Astrocyte of the hippocampus (primary cell): ENCODE measurements around the gene RAC3.
A peak's percentile ranks its signal among the peaks of the same experiment; 100 is the strongest.

Experiments
- DNase-seq: peaks from one replicate; pipeline ENCODE4 v3.0.0; 2011; ENCODE audit warnings: low read depth, low spot score

The RAC3 gene

DNA sequence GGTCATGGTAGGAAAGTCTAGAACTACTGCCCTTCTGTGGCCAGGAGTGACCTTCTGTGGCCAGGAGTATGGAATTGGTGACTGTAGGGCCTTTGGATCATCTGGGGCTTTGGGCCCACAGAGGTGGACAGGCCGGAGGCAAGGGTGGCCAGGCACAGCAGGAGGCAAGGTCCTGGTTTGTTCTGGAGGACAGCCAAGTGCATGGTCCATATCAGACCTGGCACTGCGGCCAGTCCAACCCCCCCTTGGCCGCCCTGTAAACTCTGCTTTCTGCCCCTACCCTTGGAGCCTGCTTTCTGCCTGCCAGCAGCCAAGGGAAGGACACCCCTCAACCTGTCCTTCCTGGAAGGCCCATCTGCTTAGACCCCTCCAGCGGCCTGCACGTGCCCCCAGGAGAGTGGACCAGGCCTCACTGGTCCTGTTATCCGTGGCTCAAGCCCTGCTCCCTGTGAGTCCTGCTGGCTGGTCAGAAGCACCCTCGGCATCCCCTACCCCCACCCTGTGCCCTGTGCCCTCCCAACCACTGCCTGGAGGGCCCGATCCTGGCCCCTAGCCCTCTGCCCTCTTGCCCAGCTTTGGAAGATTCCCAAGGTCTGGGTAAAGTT, 8.3 kb downstream of the RAC3 start:
- DNase-seq: no peak

DNA sequence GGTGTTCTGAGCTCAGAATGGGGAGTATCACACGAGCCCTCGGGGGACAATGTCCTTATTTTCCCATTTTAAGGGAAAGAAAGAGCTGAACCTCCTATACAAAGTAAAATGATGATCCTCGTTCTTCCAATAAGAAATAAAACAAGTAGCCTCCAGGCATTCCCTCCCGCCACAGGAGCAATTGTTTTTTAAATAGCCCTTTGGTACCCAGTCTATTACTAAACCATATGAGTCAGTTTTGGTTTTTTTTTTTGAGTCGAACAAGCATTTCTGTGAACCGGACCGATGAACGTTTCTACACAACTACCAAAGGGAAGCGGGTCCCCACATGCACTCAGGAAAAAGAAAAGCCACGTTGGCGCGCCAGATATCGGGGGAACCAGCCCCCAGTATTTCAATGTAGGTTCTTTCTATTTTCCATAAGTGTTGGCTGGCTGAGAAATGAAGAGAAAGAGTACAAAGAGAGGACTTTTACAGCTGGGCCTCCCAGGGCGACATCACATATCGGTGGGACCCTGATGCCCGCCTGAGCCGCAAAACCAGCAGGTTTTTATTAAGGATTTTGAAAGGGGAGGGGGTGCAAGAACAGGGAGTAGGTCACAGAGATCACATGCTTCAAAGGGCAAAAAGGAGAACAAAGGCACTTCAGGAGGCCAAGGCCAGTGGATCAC, 9.8 kb downstream of the RAC3 start:
- no peak for DNase-seq

DNA sequence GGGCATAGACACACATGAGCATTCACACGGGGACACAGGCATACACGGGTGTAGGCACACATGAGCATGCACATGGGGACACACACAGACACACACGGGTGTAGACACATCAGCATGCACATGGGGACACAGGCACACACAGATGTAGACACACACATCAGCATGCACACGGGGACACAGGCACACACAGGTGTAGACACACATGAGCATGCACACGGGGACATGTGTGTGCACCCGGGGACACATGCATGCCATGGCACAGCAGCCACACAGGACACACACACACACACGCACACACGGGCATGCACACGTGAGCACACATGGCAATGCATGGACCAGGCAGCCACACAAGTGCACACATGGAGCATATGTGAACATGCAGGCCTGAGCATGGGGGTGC, 11.2 kb downstream of the RAC3 start:
- no peak for DNase-seq

DNA sequence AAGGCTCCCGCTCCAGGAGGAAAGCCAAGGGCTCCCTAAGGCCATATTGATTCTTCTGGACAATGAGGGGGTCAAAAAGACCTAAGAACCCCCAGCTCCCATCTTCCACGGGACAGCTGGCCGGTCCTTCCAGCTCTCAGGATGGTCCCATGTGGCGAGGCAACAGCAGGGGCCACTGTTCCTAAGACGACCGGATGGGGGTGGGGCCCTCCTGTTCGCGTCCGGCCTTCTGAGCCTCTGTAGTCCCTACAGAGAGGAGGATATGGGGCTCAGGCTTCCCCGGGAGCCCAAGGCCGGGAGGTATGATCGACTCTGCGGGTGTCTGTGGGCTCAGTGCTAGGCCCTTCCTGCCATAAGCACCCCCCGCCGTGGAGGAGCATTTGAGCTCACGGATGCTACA, 12.0 kb downstream of the RAC3 start:
- DNase-seq: no peak

DNA sequence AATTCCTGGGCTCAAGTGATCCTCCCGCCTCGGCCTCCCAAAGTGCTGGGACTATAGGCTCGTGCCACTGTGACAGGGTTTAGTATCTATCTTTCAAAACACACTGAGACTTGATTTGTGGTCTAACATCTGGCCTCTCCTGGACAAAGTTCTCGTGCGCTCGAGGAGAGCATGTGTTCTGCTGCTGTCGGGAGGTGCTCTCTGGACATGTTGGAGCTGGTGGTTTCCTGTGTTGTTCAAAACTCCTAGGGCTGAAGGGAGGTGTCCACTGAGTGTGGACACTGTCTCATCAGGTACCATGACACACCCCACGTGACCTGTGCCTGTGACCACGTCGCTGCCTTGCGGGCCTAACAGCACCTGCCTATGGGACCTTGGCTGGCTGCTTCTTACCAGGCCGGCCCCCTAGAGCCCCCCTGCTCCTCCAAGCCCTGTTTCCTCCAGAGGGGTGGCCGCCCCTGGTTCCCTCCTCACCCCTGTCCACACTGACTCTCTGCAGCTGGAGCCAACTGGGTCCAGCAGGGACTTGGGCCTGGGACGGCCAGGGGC, 14.5 kb downstream of the RAC3 start:
- no peak for DNase-seq

DNA sequence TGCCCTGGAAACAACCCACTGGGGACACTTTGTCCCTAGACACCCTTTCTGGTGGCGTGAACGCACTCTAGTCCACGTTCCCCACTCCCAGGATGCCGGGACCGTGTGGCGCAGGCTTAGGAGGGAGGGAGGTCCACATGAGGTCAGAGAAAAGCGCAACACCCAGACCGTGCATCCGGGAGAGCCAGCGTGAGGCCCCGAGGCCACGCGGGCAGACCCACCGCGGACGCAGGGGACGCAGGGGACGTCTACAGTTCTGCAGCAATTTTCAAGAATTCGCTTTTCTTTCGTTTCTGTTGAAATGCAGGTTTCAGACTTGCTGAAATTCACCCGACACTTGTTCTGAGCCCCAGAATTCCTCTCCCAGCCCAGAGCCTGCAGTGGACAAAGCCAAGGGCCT, 15.4 kb downstream of the RAC3 start:
- DNase-seq: no peak

DNA sequence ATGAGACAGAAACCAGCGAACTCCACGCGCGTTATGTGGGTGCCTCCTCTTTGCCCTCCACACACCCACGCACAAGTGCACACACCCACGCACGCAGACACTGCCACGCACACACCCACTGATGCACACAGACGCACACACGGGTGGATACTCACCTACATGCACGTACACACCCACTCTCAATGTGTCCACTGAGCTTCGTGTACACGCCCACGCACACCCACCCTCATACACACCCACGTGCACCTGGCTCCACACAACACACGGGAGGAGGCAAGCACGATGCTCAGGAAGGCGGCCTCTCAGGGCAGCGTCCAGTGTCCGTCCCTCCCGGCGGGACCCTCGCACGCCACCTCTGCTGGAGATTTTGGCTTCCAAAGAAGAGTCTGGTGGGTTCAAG, 15.9 kb downstream of the RAC3 start:
- no peak for DNase-seq

DNA sequence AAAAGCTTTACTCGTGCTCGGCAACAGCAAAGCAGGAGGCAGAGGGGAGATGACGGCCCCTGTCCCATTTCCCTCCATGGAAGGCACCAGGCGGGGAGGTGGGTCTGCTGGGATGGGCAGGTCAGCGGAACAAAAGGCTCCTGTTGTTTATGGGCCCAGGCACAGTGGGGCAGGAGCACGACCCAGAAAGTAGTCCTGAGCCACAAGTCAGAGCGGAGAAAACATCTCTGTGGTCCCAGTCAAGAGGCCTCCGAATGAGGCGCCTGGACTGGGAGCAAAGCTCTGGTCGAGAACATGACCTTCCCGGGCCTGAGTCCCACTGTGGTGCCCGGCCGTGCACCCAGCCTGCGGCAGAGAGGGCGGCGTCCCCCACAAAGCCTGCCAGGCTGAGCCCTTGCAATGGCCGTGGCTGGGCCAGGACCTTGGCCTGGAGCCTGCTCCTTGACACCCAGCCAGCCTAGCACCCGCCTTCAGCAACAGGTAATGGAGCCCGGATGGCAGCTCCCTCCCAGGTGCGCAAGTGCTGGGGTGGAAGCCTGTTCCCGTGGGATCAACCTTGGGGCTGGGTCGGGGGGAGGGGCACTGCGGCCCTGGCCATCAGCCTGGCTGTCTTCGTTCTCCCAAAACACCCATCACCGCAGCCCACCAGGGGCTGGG, 16.6 kb downstream of the RAC3 start:
- DNase-seq: no peak

DNA sequence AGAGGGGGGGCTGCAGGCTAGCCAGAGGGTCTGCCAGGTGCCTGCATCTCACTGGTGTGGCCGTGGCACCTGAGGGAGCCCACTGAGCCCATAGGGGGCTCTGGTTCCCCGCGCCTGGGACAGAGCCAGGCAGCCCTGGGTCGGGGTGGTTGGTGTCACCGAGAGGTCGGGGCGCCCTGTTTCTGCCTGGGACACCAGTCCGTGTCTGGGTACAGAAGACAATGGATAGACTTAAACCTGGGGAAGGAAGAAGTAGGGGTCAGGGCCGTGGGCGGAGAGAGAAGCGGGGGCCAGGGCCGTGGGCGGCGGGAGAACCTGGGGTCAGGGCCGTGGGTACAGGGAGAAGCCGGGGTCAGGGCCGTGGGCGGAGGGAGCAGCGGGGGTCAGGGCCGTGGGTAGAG, 17.1 kb downstream of the RAC3 start:
- no peak for DNase-seq

DNA sequence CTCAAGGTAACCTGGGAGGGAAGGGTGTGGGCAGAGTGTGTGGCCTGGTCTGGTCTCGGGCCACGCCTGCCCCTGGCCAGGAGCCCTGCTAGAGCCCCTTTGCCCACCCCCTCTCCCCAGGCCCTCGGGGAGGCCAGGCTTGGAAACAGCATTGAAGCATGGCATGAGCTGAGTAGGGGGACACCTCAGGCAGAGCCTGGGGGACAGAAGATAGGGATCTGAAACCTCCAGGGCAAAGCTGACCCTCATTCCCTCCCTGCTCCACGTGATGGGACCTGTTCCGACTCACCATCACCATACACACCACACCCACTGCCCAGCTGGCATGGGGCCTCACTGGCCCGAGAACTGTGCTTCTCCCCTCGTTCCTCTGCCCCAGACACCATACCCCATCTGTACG, 17.6 kb downstream of the RAC3 start:
- DNase-seq: no peak

DNA sequence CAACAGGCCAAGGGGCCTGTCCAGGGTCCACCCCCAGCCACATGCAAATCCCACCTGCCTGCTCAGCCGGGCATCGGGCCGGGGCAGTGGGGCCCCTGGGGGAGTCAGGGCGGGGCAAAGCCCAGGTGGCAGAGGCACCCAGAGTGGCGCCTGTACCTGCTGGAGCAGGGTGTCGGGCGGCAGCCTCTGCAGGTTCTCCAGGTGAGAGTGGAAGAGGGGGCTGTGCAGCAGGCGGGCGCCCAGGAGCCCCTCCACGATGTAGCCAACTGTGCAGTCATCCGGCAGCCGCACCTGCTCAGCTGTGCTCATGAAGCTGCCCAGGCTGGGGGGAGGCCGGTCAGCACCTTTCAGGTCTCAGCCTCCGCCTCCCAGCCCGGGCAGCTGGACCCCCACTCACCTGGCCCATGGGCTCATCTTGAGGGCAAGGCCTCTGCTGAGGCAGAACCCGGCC, 18.1 kb downstream of the RAC3 start:
- no peak for DNase-seq

DNA sequence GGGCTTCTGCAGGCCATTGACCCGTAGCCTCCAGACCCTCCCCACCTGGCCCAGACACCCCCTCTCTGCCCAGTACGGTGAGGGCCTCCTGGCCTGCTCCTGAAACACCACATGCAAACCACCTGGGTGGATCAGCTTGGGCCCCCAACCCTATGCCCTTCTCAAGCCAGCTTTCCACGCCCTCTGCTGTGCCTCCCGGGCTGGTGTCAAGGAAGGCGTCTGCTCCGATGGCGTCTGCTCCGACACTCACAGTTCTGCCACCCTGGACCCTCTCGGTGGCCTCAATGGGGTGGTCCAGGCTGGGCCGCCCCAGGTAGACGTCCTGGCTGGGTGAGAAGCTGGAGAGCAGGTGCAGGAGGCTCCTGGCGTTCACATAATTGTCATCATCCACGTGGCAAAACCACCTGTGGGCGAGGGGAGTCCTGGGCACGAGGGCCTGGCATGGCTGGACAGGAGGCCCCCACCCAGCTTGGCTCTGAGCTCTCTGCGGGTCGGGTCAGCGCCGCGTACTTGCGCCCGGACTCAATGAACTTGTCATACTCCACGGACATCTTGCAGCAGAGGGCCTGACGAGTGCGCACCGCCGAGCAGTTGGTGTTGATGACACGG, 18.8 kb downstream of the RAC3 start:
- no peak for DNase-seq

DNA sequence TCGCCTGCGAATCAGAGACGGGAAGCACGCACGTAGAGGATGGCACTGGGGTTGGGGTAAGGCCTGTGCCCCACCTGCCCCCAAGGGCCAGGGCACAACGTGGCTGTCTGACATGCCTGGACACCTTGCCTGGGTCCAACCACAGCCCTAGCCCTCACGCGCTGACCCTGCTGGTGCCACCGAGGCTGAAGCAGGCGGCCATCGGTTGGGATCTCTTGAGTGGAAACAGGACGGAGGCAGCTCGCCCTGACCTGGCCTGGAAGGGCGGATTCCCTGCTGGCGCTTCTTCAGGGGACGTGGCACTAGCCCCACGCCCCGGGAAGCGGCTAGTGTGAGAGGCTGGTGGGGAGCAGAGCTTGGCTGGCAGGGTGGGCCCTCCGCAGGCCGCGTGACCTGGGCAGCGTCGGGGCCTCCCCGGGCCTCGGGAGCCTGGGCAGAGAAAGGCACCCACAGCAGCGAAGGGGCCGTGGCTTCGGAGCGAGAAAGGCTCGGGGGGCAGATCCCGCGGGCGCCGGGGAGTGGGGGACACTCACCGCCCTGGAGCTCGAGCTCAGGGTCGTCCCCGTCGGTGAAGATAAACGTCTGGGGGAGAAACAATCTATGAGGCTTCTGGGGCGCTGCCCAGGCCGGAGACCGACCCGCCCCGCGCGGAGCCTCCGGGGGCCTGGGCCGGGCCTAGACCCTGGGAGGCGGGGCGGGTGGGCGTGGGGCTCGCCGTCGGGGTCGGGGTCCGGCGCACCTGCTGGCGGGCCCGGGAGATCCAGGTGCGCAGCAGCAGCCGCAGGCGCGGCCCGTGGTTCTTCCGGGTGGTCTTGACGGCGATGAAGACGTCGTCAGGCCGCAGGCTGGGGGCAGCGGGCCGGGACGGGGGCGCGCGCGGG, 19.5 kb downstream of the RAC3 start:
- peak; percentile 31 for DNase-seq

DNA sequence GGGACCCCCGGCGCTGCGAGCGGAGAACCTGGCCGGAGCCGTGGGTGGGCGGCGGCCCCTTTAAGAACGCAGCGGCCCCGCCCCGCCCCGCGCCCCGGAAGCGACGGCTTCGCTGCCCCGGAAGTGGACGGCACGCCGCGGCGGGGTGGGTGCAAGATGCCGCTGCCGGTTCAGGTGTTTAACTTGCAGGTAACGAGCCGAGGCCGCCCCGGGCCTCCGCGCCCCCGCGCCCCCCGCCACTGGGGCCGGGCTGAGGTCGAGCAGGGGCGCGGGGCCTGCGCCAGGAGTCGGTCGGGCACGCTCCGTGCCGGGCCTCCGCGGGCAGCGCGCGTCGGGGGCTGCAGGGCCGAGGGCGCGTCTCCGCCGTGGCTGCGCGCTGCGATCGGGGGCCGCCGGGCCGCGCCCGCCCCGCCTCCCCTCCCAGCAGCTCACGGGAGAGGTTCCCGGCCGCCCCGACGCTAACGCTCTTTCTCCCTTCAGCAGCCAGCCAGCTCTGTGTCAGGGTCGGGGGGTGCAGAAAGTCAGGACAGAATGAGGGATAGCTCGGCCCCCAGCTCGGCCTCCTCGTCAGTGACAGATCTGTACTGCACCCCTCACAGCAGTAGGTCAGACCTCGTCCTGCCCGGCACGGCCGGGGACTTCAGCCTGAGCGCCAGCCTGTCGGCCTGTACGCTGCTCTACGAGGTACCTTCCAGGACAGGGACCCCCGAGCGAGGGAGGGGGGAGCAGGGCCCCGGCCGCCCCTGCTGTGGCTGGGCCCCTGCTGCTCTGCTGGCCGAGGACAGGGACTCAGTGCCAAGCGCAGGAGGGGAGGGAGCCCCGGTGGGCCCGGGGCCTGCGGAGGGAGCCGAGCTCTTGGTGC, 20.5 kb downstream of the RAC3 start, which contains the start of the genes GPS1 and RFNG:
TSS of gene GPS1 (plus strand) at position 123 of the 862 bp plus-strand sequence. CDS start at position 157, 34 bp downstream.
TSS of gene RFNG (minus strand) at position 36 of the 862 bp plus-strand sequence. CDS start 45 bp downstream, outside the sequence.
- DNase-seq: peak; percentile 87

DNA sequence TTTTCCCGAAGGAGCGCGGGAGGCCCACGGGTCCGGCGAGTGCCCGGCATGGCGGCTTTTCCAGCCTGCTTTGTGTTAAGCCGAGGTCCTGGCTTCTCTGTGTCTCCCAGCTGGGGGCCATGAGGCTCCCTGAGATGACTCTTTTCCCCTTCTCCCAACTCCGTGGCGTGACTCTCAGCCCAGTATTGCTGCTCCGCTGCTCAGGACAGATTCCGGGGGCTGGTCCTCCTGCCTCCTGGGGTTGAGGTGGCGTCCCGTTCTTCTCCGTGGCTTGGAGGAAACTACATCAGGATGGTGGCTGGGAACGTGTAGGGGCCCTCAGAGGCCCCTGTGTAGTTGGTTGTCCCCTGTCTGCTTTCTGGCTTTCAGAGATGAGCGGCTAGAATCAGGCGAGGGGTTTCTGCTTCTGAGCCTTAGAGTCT, 21.2 kb downstream of the RAC3 start:
- DNase-seq: no peak

DNA sequence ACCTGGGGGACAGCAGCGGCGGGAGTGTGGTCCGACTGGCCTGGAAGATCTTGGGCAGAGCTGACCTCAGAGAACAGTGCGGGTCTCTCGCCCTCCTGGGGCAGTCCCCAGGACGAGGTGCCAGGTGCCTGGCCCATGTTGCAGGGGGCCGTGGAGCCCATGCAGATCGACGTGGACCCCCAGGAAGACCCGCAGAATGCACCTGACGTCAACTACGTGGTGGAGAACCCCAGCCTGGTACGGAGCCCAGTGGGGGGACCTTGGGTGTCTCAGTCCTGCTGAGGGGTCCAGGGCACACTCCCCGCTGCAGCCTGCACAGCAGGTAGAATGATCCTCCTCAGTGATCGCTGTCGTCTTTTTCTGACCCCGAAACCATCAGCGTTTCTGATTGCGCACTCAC, 21.7 kb downstream of the RAC3 start:
- DNase-seq: no peak

DNA sequence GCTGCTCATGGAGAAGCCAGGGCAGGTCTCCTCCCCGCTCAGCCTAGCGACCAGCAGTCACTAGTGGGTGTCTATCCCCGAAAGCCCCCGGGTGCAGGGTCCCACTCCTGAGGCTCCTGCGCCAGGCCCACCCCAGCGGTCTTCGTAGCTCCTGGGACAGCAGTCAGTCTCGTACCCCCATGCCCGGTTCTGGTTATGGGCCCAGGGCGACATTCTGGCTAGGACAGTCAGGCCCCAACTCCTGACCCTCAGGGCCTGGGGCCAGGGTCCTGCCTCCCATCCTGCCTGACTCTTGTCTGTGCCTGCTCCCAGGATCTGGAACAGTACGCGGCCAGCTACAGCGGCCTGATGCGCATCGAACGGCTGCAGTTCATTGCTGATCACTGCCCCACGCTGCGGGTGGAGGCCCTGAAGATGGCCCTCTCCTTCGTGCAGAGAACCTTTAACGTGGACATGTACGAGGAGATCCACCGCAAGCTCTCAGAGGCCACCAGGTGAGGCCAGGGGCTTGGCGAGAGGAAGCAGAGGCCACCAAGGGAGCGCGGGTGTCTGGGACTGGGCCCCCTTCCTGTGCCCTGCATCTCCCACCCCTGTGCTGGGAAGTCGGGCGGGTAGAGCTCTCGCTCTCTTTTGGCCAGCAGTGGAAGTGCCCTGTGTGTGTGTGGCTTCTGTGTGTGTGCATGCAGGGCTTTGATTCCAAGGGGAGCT, 22.2 kb downstream of the RAC3 start:
- DNase-seq: no peak

DNA sequence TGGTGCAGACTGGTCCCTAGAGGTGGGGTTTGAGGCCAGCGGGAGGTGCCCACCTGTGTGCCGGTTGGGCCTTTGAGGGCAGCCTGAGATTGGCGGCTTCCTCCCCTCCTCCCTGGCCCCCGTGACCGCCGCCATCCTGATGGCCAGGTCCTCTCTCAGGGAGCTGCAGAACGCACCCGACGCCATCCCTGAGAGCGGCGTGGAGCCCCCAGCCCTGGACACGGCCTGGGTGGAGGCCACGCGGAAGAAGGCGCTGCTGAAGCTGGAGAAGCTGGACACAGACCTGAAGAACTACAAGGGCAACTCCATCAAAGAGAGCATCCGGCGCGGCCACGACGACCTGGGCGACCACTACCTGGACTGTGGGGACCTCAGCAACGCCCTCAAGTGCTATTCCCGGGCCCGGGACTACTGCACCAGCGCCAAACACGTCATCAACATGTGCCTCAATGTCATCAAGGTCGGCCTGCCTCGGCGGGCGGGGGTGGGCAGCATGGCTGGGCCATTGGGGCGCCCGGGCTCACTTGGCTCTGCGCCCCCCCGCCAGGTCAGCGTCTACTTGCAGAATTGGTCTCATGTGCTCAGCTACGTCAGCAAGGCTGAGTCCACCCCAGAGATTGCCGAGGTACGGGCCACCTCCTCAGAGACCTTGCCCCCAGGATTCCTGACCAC, 23.0 kb downstream of the RAC3 start:
- no peak for DNase-seq
